Testis (tissue), 2 donors: ENCODE results near the gene RASL10A.

Experiments used
- POLR2A ChIP-seq: fragments of 450-650 bp; IDR thresholded peaks from one replicate; pipeline ENCODE4 v1.6.1; 2017; ENCODE audit warnings: antibody characterized with exemption, mild to moderate bottlenecking, moderate library complexity
- TF ChIP-seq, protein P1 (sequence below), 3 experiments: fragments of 450-650 bp in 2 of 3; fragments of 200-600 bp in 1 of 3; sonication (generic) in 1 of 3; IDR thresholded peaks; one replicate each; pipeline ENCODE4 v1.5.1; 2016 to 2019; ENCODE audit warnings: antibody characterized with exemption in 3 of 3, mild to moderate bottlenecking in 2 of 3, moderate library complexity in 1 of 3

DNA sequence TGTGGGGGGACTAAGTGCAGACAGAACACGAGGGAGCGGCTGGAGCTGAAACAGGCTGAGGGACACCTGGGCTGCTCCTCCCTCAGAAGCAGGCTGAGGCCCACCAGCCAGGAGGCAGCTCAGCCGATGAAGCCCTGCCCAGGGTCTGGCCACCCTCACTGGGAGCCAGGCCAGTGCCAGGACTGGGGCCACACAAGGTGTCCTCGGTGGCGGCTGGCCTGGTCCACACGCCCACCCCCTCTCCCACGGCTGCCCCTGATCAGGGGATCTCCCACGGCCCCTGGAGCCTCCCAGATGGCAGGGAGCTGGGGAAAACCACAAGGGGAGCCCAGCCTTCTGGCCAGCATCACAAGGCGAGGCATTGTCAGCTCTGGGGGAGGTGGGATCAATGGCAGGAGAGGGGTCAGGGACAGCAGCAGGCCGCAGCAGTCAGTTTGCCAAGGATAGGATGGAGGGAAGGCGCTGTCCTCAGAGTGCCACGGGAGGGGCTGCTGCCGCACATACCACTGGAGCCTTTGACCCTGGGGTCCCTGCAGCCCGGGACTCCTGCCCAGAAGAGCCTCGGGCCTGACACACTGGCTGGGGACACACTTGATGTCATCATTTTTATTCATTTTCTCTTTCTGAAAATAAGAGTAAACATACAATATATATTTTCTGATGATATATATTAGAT lies 11.7 kb upstream of the RASL10A start:
- TF ChIP-seq POLR2A, result no peak
- TF ChIP-seq, protein P1, sequence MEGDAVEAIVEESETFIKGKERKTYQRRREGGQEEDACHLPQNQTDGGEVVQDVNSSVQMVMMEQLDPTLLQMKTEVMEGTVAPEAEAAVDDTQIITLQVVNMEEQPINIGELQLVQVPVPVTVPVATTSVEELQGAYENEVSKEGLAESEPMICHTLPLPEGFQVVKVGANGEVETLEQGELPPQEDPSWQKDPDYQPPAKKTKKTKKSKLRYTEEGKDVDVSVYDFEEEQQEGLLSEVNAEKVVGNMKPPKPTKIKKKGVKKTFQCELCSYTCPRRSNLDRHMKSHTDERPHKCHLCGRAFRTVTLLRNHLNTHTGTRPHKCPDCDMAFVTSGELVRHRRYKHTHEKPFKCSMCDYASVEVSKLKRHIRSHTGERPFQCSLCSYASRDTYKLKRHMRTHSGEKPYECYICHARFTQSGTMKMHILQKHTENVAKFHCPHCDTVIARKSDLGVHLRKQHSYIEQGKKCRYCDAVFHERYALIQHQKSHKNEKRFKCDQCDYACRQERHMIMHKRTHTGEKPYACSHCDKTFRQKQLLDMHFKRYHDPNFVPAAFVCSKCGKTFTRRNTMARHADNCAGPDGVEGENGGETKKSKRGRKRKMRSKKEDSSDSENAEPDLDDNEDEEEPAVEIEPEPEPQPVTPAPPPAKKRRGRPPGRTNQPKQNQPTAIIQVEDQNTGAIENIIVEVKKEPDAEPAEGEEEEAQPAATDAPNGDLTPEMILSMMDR (IDR thresholded peaks at IDR 0.05), result no peak
